ENCODE measurements around the gene LDLRAD4.
A peak's percentile ranks its signal among the peaks of the same experiment; 100 is the strongest.

The LDLRAD4 gene

DNA sequence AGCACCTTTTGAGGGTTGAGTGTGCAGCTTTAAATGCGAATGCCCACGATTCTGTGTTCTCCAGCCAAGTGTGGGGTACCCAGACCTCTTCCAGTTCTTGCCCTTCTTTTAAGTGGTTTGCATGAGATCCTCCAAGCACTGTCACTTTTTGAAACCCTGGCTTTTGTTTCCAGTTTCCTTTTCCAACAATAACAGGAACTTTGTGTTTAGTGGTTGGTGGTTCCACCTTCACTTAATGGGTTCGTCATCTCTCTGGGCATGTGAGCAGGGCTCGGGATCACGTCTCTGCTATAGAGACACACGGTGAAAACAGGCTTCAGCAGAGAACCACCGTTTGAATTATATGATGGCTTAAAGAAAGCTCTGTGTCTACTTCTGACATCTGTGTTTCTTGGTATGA, 197.6 kb downstream of the LDLRAD4 start:
- DNase-seq: no peak

DNA sequence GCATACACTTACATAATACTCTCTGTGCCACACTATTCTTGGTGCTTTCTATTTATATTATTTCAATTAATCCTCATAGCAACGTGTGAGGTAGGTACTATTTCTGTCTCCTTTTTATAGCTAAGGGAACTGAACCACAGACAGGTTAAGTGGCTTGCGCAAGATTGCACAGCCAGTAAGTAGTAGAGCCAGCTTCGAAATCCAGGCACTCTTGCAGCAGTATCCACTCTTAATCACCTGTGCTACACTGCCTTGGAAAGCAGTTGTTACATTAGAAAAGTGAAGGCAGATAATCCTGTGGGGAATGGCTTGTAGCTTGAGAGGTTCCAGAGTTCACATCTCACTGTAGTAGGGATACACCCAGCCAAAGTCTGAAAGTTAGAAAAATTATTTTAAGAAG, 198.3 kb downstream of the LDLRAD4 start:
- no peak for DNase-seq

DNA sequence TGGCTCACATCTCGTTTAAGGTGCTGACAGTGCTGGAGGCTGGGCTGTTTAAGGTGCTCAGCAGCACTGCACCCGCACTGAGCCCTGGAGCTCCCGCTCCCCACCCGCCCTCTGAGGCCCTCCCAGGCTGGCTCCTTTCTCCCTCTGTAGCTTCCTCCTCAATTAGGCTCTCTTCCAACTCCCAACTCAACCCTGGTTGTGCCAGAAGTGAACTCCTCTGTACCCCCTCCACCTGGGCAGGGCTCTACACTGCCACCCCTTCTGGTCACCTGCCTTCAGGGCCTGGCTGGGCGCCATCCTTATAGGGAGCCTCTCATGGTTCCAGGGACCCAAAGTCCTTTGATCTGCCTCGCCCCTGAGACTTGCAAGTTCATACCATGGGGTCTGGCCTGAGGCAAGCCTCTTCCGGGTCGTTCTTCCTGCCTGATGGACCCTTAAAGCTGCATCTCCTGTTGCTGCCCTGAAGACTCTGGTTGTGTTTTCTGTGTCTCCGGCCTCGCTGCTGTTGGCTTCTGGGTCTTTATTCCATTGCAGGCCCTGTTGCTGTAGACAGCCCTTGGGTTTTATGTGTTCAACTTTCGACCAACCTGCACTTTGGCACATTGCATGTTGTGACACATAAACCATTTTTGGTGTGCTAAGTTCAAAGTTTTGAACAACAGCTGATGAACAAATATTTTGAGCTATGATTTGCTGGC, 199.6 kb downstream of the LDLRAD4 start:
- DNase-seq: no peak

DNA sequence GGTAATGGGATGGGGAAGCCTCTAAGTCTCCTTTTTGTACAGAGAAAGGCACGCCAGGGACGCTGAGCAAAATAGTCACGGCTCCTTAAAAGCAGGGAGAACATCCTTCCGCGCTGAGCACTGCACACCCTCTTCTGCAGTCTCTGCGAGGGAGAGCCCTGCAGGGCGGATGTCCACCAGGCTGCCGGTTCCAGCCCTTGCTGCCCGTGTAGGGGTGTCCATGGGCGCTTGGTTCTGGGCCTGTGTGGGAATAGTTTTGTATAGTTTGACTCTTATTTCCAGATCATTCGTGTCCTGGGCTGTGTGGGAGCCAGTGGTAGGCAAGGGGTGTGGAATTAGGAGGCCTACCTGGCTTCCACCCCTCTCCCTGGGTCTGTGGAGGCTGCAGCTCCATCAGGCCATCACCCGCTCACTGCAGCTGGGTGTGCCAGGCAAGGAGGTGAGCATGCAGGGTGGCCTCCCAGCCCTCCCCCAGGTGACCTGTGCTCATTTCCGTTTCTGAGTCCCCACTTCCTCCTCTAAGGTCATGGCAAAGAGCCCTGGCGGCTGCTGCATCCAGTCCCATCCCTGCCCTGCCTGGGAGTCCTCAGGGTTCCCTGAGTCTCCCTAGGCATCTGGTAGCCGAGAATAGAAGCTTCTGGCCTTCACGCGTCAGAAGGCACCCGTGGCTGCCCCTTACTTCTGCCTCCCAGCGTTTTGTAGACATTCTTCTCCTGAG, 202.6 kb downstream of the LDLRAD4 start:
- no peak for DNase-seq

DNA sequence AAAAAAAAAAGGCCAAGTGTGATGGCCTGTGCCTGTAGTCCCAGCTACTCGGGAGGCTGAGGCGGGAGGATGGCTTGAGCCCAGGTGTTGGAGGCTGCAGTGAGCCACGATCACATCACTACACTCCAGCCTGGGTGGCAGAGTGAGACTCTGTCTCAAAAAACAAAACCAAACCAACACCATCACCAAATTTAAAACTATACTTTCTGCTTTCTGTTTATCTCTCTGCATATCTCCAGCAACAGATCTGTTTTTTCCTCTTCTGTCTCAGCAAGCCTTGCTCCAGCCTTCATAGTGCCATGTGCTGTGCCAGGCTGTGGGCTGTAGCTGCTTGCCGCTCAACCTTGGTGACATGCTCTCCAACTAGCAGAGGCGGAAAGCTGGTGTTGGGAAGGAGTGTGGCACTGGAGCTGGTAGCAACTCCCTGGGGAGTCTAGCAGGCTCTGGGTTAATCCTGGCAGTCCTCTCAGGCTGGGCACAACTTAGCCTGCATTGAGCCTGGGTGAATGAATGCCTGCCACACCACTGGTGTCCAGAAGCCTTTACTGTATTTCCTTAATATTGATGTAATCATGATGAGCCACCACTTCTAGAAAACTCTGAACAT, 204.1 kb downstream of the LDLRAD4 start:
- no peak for DNase-seq

DNA sequence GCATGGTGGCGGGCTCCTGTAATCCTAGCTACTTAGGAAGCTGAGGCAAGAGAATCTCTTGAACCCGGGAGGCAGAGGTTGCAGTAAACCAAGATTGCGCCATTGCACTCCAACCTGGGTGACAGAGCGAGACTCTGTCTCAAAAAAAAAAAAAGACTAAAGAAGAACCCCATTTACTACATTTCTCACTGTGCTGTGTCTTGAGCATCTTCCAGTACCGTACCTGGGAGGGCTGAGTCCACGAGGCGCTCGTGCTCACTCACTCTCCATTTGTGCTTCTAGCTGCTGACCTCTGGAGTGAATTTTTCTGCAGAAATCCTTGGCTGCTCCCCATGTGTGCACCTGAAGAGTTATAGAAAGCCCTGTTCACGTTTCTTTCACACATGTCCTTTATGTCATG, 204.8 kb downstream of the LDLRAD4 start:
- DNase-seq: no peak

DNA sequence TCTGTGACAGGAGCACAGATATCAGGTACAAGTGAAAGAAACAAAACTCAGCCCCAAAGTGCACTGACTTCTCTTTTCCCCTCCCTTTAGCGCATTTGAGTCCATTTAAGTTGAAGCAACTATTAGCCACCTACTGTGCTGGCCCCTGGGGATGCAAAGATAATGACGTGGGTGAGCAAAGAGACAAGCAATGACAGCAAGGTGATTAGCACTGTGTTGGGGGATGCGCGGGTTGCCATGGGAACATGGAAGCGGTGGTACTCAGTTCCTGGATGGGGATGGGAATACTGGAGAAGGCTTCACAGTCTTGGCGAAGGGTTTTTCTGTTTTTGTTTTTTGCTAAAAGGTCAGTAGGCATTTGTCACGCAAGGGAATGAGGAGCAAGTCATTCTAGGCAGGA, 205.8 kb downstream of the LDLRAD4 start:
- no peak for DNase-seq

DNA sequence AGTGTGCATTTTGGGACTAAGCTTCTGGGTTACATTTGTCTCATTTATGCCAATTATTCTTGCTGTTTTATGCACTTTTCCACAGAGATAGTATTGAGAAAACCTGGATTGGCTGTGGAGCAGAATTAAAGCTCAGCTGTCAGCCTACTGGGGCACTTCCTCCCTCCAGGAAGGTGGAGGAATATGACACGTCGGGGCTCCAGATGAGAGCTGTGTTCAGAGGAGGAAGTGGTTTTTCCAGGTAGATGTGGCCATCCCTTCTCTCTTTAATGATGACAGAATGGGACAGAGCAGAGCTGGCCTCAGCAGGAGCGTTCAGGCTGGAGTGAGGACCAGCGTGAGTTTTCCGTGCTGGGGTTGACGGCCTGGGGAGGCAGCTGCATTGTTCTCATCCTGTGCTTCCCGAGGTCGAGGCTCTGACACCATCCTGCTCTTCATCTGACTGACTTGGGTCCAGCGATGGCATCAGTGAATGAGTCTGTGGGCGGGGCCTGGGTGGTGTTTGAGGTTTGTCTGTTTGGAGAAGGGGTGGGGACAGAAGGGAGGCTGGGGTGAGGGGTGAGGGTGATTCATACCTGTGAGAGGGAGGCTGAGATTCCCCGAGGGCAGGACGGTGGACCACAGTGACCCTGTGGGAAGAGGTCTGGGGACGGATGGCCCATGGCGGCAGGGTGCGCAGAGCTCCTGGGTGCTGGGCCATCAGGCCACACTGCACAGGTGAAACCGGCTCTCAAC, 207.0 kb downstream of the LDLRAD4 start:
- no peak for DNase-seq

DNA sequence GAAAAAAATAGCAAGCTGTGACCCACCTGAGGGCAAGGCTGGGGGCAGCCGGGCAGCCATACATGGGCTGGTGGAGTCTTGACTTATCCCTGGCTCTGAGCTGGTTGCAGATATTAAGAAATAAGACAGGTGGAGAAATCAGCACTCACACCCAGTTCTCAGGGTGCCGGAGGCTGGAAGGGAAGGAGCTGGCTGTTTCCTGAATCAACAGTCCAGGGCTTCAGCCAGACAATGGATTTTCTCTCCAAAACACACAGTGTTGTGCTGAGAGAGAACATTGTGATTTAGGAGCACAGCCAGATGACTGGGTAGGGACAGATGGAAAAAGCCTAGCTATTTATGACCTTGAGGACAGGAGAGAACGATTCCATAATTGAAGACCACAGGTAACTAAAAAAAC, 208.8 kb downstream of the LDLRAD4 start:
- DNase-seq: no peak

DNA sequence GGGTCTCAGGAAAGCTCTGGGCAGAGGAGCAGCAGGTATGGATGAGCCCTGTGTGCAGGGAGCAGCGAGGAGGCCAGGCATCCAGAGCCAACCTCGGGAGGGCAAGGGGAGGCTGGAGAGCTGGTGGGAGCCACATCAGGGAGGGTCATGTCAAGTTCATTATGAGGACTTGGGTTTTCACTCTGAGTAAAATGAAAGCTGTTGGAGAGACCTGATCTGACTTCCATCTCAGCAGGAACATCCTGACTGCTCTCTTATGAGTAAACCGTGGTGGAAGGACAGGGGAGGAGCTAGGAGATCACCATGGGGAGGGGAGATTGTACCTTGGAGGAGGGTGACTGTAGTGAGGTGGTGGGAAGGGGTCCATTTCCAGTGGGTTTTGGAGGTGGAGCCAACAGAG, 209.8 kb downstream of the LDLRAD4 start:
- DNase-seq: no peak

DNA sequence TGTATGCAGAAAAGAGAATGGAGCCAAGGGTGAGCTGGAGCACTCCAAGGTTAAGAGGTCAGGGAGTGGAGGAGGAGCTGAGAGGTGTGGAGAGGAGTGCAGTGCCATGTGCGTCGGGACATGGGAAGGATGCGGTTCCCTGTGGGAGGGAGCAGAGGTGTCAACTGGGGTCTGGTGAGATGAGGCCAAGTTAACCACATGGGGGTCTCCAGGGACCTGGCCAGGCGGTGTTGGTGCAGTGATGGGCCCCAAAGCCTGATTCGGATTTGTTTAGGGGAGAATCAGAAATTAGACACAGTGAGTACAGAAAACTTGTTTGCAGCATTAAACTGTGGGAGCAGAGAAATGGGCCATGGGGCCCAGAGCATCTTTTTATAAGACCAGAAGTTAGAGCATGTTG, 210.5 kb downstream of the LDLRAD4 start:
- no peak for DNase-seq

DNA sequence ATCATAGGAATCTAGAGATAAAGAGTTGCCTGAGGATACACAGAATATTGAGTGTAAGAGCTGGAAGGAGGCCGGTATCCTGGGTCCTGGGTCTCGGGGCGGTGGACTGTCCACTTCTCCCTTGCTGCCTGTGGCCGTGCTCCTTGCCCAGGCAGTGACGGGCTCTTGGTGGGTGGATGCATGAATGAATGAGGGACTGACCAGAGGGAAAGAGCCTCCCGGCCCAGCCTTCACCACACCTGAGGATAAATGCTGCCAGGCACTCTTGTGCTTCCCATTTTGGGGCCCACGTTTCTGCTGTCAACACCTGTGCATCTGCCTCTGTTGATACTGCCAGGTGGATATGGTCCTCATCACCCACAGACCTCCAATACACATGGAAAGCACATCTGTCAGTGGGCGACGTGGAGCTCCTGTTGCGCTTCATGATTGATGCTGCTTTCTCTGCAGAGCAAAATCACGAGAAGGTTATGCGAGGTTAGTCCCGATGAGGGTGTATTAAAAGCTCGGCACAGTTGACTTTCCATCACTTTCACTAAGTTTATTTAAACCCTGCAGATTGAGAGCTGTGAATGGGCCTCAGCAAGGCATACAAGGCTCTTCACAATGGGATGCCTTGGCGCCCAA, 211.4 kb downstream of the LDLRAD4 start:
- DNase-seq: no peak

DNA sequence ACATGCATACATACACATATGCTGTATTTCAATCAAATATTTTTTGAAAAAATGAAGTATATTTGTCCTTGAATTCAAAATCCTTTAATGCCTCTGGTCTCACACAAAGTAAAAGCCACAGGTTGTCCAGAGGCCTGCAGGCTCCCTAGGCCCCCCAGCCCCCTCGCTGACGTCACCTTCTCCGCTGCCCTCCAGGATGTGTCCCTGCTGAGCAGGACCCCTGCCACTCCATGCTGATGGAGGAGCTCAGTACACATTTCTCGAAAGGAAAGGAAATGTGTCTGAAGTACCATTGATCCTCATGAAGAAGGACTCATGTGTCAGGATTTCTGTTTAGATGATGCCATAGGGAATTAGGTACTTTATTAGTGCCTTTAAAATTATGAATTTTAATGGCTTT, 212.1 kb downstream of the LDLRAD4 start:
- no peak for DNase-seq

DNA sequence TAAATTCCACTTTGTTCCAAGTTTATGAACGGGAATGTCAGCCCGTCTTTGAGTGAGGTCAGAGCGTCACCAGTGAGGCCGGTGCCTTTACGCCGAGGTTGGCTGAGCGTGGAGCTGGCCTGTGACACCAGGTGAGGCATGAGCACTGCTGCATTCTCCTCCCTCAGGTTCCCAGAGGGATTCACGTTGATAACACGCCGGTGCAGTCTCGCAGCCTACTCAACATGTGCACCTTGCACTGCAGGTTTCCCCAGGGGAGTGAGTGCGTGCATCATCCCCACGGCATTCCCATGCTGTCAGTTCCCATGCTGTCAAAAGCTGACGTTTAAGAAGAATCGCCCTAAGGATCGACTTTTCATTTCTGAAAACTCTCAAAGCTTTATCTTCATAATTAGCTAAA, 213.3 kb downstream of the LDLRAD4 start:
- DNase-seq: no peak

DNA sequence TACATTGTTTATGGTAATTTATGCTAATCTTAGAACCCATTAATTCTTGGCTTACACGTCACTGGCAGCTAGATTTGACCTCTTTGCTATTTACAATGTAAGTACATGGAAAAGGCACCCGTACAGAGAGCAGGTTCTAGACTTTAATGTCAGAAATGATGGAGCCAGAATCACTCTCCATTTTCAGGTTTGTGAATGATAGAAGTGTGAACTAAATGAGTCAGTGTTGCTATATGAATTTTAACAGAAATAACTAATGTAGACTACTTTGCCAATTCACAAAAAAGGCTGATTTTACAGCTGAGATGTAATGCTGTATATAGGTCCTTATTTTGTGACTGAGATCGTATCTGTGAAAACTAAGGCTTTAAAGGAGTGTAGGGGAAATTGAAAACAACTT, 214.6 kb downstream of the LDLRAD4 start:
- DNase-seq: no peak

DNA sequence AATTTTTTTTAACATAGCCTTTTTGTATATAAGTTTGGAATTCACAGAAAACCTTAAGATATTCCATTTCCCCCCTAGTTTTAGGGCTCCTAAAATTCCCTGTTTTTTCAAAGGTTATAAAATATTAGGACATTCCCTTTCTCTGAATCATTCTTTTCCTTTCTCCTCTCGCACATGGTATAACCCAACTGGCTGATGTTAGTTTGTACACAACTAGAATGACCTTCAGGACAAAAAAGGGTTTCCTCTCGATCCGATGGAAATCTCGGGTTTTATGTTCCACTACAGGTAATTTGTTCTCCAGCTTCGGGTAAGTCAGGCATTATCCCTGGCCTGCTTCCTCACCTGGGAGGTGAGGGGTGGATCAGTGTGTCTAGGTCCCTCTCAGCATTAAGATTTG, 215.1 kb downstream of the LDLRAD4 start:
- DNase-seq: no peak

DNA sequence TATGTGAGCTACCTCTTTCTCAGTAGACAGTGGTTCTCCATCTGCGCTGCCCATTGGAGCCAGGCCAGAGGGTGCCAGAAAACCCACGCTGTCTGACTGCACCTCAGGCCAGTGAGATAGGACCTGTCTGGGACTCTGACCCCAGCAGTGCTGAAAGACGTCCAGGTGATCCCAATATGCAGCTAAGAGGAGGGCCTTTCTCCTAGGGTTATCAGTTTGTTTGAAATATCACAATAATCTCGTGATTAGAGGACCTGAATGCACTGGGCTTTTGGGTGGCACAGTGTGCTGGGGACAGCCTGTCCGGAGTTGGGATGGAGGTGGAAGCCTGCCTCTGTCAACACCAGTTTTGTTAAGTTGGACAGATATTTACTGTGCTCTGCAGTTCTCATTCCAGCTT, 216.3 kb downstream of the LDLRAD4 start:
- no peak for DNase-seq

DNA sequence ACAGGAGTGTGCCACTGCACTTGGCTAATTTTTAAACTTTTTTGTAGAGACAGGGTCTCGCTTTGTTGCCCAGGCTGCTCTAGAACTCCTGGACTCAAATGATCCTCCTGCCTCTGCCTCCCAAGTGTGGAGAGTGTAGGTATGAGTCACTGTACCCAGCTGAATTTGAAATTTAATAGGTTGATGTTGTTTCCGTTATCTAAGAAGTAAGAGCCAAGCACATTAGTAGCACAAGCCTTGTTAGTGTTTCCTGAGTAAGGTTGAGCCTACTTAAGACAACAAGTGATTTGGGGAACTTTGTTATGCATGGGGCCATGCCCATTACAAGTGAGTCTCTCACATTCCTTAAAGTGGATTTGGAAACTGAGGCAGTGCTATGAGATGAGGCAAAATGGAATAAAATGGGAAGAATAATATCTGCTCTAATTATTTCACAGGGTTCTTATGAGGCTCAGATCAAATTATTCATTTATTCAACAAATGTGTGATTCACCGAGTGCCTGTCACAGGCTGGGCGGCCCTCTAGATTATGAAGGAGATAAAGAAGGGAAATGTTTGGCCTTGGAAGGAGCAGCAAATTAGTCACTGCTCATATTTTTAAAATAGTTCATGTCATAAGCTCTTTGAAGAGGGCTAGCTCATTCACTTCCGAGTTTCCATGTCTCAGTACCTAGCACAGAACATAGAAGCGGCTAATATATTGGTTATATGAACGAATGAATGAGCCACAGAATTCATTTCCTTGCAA, 217.2 kb downstream of the LDLRAD4 start:
- no peak for DNase-seq

DNA sequence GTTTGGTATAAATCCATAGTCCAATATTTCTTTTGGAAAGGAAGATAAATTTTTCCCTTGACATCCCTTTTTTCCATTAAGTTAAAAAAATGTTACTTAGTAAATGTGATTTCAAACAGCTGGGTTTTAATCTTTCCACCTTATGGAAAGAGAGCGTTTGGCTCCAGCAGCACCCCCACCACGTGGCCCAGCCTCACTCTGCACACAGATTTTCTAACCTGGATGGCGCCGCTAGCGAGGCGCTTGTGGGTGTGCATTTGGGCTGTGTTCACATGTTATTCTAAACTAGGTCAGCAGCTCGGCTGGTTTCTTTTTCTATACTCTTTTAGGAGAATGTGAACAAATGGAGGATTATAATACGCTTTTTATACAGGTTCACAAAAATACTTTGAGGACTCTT, 218.0 kb downstream of the LDLRAD4 start:
- no peak for DNase-seq

DNA sequence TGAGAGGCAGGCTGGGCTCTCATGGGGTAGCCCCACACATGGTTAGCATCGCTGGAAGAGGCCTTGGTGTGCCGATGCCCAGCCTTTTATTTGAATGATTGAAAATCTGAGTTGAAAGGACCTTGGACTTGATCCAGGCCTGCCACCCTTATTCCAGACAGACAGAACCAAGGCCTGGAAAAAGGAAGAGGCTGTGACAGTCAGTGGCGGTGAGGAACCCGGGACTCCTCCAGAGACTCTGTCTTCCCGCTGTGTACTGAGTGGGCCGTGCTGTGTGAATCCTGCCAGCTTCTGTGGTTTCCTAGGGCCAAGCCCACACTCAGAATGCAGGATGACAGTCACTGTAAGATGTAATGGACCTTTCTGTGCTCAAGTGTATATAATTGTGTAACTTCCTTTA, 218.5 kb downstream of the LDLRAD4 start:
- DNase-seq: peak; percentile 22

DNA sequence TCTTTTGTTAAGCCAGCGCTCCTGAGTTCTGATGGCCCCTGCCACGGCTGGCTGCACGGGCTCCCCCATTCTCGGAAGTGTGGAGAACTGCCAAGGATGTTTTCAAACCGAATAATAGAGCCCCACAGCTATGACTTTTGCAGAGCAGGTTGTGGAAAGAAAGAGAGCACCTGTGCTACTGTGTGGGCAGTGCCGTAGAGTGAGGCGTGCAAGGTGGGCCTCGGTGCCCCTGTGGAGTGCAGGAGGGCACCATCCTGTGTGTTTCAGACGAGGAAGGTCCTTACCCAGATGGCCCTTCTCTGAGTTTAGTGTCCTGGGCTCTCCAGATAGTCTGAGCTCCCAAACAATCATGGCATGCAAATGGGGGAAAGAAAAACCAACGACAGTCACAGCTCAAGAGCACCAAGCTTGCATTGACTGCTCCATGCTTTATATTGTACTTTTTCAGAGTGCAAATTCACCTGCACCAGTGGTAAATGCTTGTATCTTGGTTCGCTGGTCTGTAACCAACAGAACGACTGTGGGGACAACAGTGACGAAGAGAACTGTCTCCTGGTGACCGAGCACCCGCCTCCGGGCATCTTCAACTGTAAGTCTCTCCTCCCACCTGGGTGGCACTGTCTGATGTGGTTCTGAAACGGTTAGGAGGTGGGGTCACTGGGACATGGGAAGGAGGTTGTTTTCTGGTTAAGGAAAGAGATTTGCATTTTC, 219.4 kb downstream of the LDLRAD4 start:
- DNase-seq: peak; percentile 41

DNA sequence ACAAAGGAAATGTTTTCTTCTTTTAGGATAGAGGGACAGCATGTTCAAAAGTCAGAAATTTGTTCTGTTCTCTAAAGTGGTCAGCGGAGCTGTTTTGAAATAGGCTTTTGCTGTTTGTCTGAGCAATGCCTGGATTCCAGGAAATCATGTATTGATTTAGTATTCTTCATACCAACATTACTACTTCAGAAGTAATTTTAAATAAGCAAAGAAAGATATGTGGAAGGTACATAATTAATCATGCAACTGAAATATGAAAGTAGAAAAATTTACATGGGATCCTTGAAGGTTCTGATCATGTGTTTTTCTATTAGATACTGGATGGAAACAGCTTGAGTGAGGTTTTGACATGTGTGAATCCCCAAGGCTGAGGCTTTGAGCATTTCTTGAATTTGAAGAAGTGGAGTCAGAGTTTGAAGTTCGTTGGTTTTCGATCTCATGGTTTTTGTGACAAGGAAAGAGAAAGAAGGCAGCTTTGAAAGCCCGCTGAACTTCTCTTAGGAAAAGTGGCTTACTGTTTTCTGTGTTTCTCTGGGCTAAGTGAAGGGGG, 220.0 kb downstream of the LDLRAD4 start:
- no peak for DNase-seq

Measured in DMS79 (cell line).